Esophagus squamous epithelium (tissue), 4 donors: Measurements from ENCODE around the gene SUOX.
"Not testable (repeated sequence)": the region's sequence is repeated elsewhere in the genome, so short reads cannot be mapped to it uniquely, and the experiment has no call there.

Experiments
- CTCF ChIP-seq, 6 experiments: fragments of 450-650 bp in 4 of 6; fragments of 200-600 bp in 2 of 6; sonication (generic) in 2 of 6; IDR thresholded peaks; one replicate each; pipeline ENCODE4 v1.5.1; 2016 to 2019; ENCODE audit warnings: antibody characterized with exemption in 6 of 6, mild to moderate bottlenecking in 4 of 6, moderate library complexity in 4 of 6
- POLR2A ChIP-seq, 4 donors: fragments of 450-650 bp; IDR thresholded peaks; one replicate each; pipeline ENCODE4 v1.6.1; 2017; ENCODE audit warnings: antibody characterized with exemption in 4 of 4, mild to moderate bottlenecking in 4 of 4, moderate library complexity in 3 of 4

- TF ChIP-seq CTCF, POLR2A (IDR thresholded peaks at IDR 0.05): not testable (repeated sequence)
Measured at GRCh38 chr12:56003376-56003775, 6.3 kb downstream of the SUOX start.
